GM18507 (cell line): ENCODE results near the gene GTF2H3.
"Not testable (repeated sequence)": the region's sequence is repeated elsewhere in the genome, so short reads cannot be mapped to it uniquely, and the experiment has no call there.

ENCODE experiments used
- DNase-seq: peaks from one replicate; pipeline ENCODE4 v3.0.0; 2011; ENCODE audit warnings: low read depth; ENCODE audit not compliant: insufficient read length; ENCODE audit errors: extremely low spot score
- FAIRE-seq: peaks from 2 replicates; lab custom pipeline; 2011; peaks lifted over from hg19 to GRCh38; lab: Jason Lieb, UNC

The GTF2H3 gene

GRCh38 chr12:123633379-123634141 is at the start of gene GTF2H3, which contains the start of gene EIF2B1:
Gene GTF2H3 (plus strand): TSS chr12:123633829. CDS start chr12:123633860, 31 bp downstream.
Gene EIF2B1 (minus strand): TSS chr12:123633686. CDS start chr12:123633557, 129 bp downstream.
- peak; percentile 99 for DNase-seq

GRCh38 chr12:123591702-123592481 is 41.7 kb upstream of the GTF2H3 start:
- no peak for DNase-seq
- no peak for FAIRE-seq

More at GRCh38 chr12:123633379-123634141, at the start of gene GTF2H3, which contains the start of gene EIF2B1:
- FAIRE-seq: peak; percentile 96

GRCh38 chr12:123595729-123596128 is 37.9 kb upstream of the GTF2H3 start:
- DNase-seq (no peak), FAIRE-seq (no peak)

GRCh38 chr12:123597100-123597499 is 36.5 kb upstream of the GTF2H3 start:
- FAIRE-seq: no peak
- no peak for DNase-seq

- FAIRE-seq (no peak), DNase-seq (no peak)
Measured at GRCh38 chr12:123598522-123598921, 35.1 kb upstream of the GTF2H3 start.

GRCh38 chr12:123599310-123599709 is 34.3 kb upstream of the GTF2H3 start:
- no peak for DNase-seq
- FAIRE-seq: no peak

- FAIRE-seq (no peak), DNase-seq (no peak)
Measured at GRCh38 chr12:123599721-123600120, 33.9 kb upstream of the GTF2H3 start.

- peak; percentile 73 for DNase-seq
- peak; percentile 54 for FAIRE-seq
Measured at GRCh38 chr12:123601602-123602489, 31.8 kb upstream of the GTF2H3 start, which contains the start of gene DDX55. Gene DDX55 (plus strand): TSS chr12:123602099. CDS start chr12:123602149, 50 bp downstream.

GRCh38 chr12:123602651-123603195 is 30.9 kb upstream of the GTF2H3 start:
- DNase-seq (no peak), FAIRE-seq (no peak)

- not testable (repeated sequence) for FAIRE-seq, DNase-seq
Measured at GRCh38 chr12:123603495-123603894, 30.1 kb upstream of the GTF2H3 start.

- DNase-seq (no peak), FAIRE-seq (no peak)
Measured at GRCh38 chr12:123607756-123608155, 25.9 kb upstream of the GTF2H3 start.

- no peak for FAIRE-seq
- DNase-seq: no peak
Measured at GRCh38 chr12:123608182-123608581, 25.4 kb upstream of the GTF2H3 start.

GRCh38 chr12:123614110-123614509 is 19.5 kb upstream of the GTF2H3 start:
- DNase-seq (no peak), FAIRE-seq (no peak)

GRCh38 chr12:123614531-123614930 is 19.1 kb upstream of the GTF2H3 start:
- no peak for DNase-seq
- no peak for FAIRE-seq

GRCh38 chr12:123617144-123617543 is 16.5 kb upstream of the GTF2H3 start:
- FAIRE-seq (no peak), DNase-seq (no peak)

GRCh38 chr12:123617580-123617979 is 16.0 kb upstream of the GTF2H3 start:
- no peak for DNase-seq

GRCh38 chr12:123621101-123621500 is 12.5 kb upstream of the GTF2H3 start:
- DNase-seq (no peak), FAIRE-seq (no peak)

More at GRCh38 chr12:123617580-123617979, 16.0 kb upstream of the GTF2H3 start:
- FAIRE-seq: no peak

- no peak for DNase-seq
Measured at GRCh38 chr12:123621619-123622530, 11.8 kb upstream of the GTF2H3 start.

More at GRCh38 chr12:123621619-123622530, 11.8 kb upstream of the GTF2H3 start:
- no peak for FAIRE-seq
